Stimulated activated naive CD8-positive, alpha-beta T cell treated with anti-CD3 and anti-CD28 coated beads, Interleukin-15, amount 100 ng/mL, for 72 hours (primary cell): Measurements from ENCODE around the gene LARGE1.

Source experiments
- ATAC-seq: fragments of 150-1000 bp; cut with Tn5 transposase; 2 replicates; pipeline ENCODE4 v1.10.0; 2021; ENCODE audit warnings: mild to moderate bottlenecking, moderate library complexity
- DNase-seq, 2 donors: peaks; one replicate each; pipeline ENCODE4 v3.0.0; 2021 to 2022
- H3K27ac Mint-ChIP-seq, 2 donors: one replicate each; pipeline ENCODE4 v1.8.0; 2022; ENCODE audit warnings: mild to moderate bottlenecking in 2 of 2, mixed read lengths in 2 of 2, moderate library complexity in 2 of 2
- H3K27me3 Mint-ChIP-seq: one replicate; pipeline ENCODE4 v1.8.0; 2022; ENCODE audit warnings: mixed read lengths
- H3K4me1 Mint-ChIP-seq: one replicate; pipeline ENCODE4 v1.8.0; 2022; ENCODE audit warnings: mild to moderate bottlenecking, mixed read lengths
- H3K4me3 Mint-ChIP-seq, 2 donors: one replicate each; pipeline ENCODE4 v1.8.0; 2022; ENCODE audit warnings: mild to moderate bottlenecking in 2 of 2, mixed read lengths in 2 of 2, moderate library complexity in 1 of 2
- H3K9me3 Mint-ChIP-seq, 2 donors: one replicate each; pipeline ENCODE4 v1.8.0; 2022; ENCODE audit warnings: mixed read lengths in 2 of 2

Gene LARGE1

GRCh38 chr22:33897448-33897835 lies 22.8 kb downstream of the LARGE1 start:
- Mint-ChIP-seq H3K27ac (no peak overlapping the region), H3K4me3 (no peak overlapping the region), H3K27me3 (peaks cover 8% of the 10 kb centered on the region), H3K4me1 (no peaks in the 10 kb centered on the region), H3K9me3 (peaks cover 0 to 9% of the 10 kb centered on the region in 2 donors)
- ATAC-seq (no peak), DNase-seq (no peak)

- H3K9me3 Mint-ChIP-seq: peaks cover 0 to 15% of the 10 kb centered on the region in 2 donors
- H3K27me3 Mint-ChIP-seq: peaks cover 1% of the 10 kb centered on the region
- H3K27ac Mint-ChIP-seq: no peak overlapping the region
- no peak for ATAC-seq
- no peaks in the 10 kb centered on the region for H3K4me1 Mint-ChIP-seq
- H3K4me3 Mint-ChIP-seq: no peak overlapping the region
- no peak for DNase-seq
These were observed 23.5 kb downstream of the LARGE1 start for GRCh38 chr22:33896575-33897447.

GRCh38 chr22:33896154-33896553 lies 24.1 kb downstream of the LARGE1 start:
- no peaks in the 10 kb centered on the region for H3K4me1 Mint-ChIP-seq
- peaks cover 0 to 15% of the 10 kb centered on the region in 2 donors for H3K9me3 Mint-ChIP-seq
- no peak overlapping the region for H3K27ac Mint-ChIP-seq
- DNase-seq (no peak), ATAC-seq (no peak)
- no peak overlapping the region for H3K4me3 Mint-ChIP-seq
- no peaks in the 10 kb centered on the region for H3K27me3 Mint-ChIP-seq

GRCh38 chr22:33895444-33895843 lies 24.8 kb downstream of the LARGE1 start:
- no peak for ATAC-seq
- Mint-ChIP-seq H3K27me3 (no peaks in the 10 kb centered on the region), H3K4me1 (no peaks in the 10 kb centered on the region), H3K4me3 (no peak overlapping the region), H3K9me3 (peaks cover 0 to 15% of the 10 kb centered on the region in 2 donors), H3K27ac (no peak overlapping the region)
- no peak for DNase-seq

GRCh38 chr22:33894515-33894914 lies 25.8 kb downstream of the LARGE1 start:
- ATAC-seq (no peak), DNase-seq (no peak)
- H3K27me3 Mint-ChIP-seq: peaks cover 3% of the 10 kb centered on the region
- H3K27ac Mint-ChIP-seq: no peak overlapping the region
- peaks cover 1 to 17% of the 10 kb centered on the region in 2 donors for H3K9me3 Mint-ChIP-seq
- peaks cover under 1% of the 10 kb centered on the region for H3K4me1 Mint-ChIP-seq
- no peak overlapping the region for H3K4me3 Mint-ChIP-seq

GRCh38 chr22:33894036-33894435 lies 26.2 kb downstream of the LARGE1 start:
- peaks cover 5% of the 10 kb centered on the region for H3K4me1 Mint-ChIP-seq
- H3K27ac Mint-ChIP-seq: peak overlapping the region in 1 of 2 donors; percentile 31
- no peak overlapping the region for H3K4me3 Mint-ChIP-seq
- ATAC-seq (no peak), DNase-seq (no peak)
- H3K9me3 Mint-ChIP-seq: peaks cover 4 to 20% of the 10 kb centered on the region in 2 donors
- H3K27me3 Mint-ChIP-seq: peaks cover 7% of the 10 kb centered on the region

- ATAC-seq: no peak
- no peak for DNase-seq
- Mint-ChIP-seq H3K27ac (no peak overlapping the region), H3K4me1 (peaks cover 6% of the 10 kb centered on the region), H3K4me3 (no peak overlapping the region), H3K27me3 (peaks cover 8% of the 10 kb centered on the region), H3K9me3 (peaks cover 4 to 20% of the 10 kb centered on the region in 2 donors)
These were observed 26.8 kb downstream of the LARGE1 start for GRCh38 chr22:33893512-33893911.

GRCh38 chr22:33891992-33892391 lies 28.3 kb downstream of the LARGE1 start:
- H3K27ac Mint-ChIP-seq: no peak overlapping the region
- H3K27me3 Mint-ChIP-seq: peaks cover 8% of the 10 kb centered on the region
- peaks cover 7 to 20% of the 10 kb centered on the region in 2 donors for H3K9me3 Mint-ChIP-seq
- H3K4me1 Mint-ChIP-seq: peaks cover 6% of the 10 kb centered on the region
- H3K4me3 Mint-ChIP-seq: no peak overlapping the region
- DNase-seq (no peak), ATAC-seq (no peak)

- H3K4me3 Mint-ChIP-seq: no peak overlapping the region
- ATAC-seq: no peak
- H3K27me3 Mint-ChIP-seq: peaks cover 8% of the 10 kb centered on the region
- no peak overlapping the region for H3K27ac Mint-ChIP-seq
- no peak for DNase-seq
- peaks cover 6% of the 10 kb centered on the region for H3K4me1 Mint-ChIP-seq
- H3K9me3 Mint-ChIP-seq: peaks cover 7 to 20% of the 10 kb centered on the region in 2 donors
These were observed 28.8 kb downstream of the LARGE1 start for GRCh38 chr22:33891455-33891854.

- no peak overlapping the region for H3K4me3 Mint-ChIP-seq
- peaks cover 8% of the 10 kb centered on the region for H3K27me3 Mint-ChIP-seq
- DNase-seq (no peak), ATAC-seq (no peak)
- H3K4me1 Mint-ChIP-seq: peaks cover 6% of the 10 kb centered on the region
- peaks cover 7 to 14% of the 10 kb centered on the region in 2 donors for H3K9me3 Mint-ChIP-seq
- H3K27ac Mint-ChIP-seq: no peak overlapping the region
These were observed 30.5 kb downstream of the LARGE1 start for GRCh38 chr22:33889748-33890147.

- no peak for ATAC-seq
- peaks cover 14% of the 10 kb centered on the region for H3K27me3 Mint-ChIP-seq
- no peak for DNase-seq
- H3K9me3 Mint-ChIP-seq: peaks cover 7 to 16% of the 10 kb centered on the region in 2 donors
- H3K4me1 Mint-ChIP-seq: peaks cover 6% of the 10 kb centered on the region
- no peak overlapping the region for H3K4me3 Mint-ChIP-seq
- H3K27ac Mint-ChIP-seq: no peak overlapping the region
These were observed 31.5 kb downstream of the LARGE1 start for GRCh38 chr22:33888821-33889220.

GRCh38 chr22:33887173-33887572 lies 33.1 kb downstream of the LARGE1 start:
- H3K9me3 Mint-ChIP-seq: peaks cover 7 to 15% of the 10 kb centered on the region in 2 donors
- H3K27me3 Mint-ChIP-seq: peaks cover 26% of the 10 kb centered on the region
- DNase-seq (no peak), ATAC-seq (no peak)
- H3K4me1 Mint-ChIP-seq: peaks cover 6% of the 10 kb centered on the region
- no peak overlapping the region for H3K4me3 Mint-ChIP-seq
- H3K27ac Mint-ChIP-seq: no peak overlapping the region

- H3K27ac Mint-ChIP-seq: no peak overlapping the region
- DNase-seq (no peak), ATAC-seq (no peak)
- no peak overlapping the region for H3K4me3 Mint-ChIP-seq
- H3K27me3 Mint-ChIP-seq: peaks cover 26% of the 10 kb centered on the region
- H3K9me3 Mint-ChIP-seq: peaks cover 7 to 11% of the 10 kb centered on the region in 2 donors
- peaks cover 6% of the 10 kb centered on the region for H3K4me1 Mint-ChIP-seq
These were observed 33.6 kb downstream of the LARGE1 start for GRCh38 chr22:33886696-33887095.

- peaks cover 6% of the 10 kb centered on the region for H3K4me1 Mint-ChIP-seq
- DNase-seq: no peak
- H3K27me3 Mint-ChIP-seq: peaks cover 26% of the 10 kb centered on the region
- no peak overlapping the region for H3K4me3 Mint-ChIP-seq
- H3K27ac Mint-ChIP-seq: no peak overlapping the region
- peaks cover 7 to 11% of the 10 kb centered on the region in 2 donors for H3K9me3 Mint-ChIP-seq
- no peak for ATAC-seq
These were observed 35.4 kb downstream of the LARGE1 start for GRCh38 chr22:33884829-33885228.

GRCh38 chr22:33883961-33884808 lies 36.1 kb downstream of the LARGE1 start:
- ATAC-seq (no peak), DNase-seq (no peak)
- H3K27ac Mint-ChIP-seq: peak overlapping the region in 1 of 2 donors; percentile 62
- H3K27me3 Mint-ChIP-seq: peaks cover 20% of the 10 kb centered on the region
- H3K4me3 Mint-ChIP-seq: no peak overlapping the region
- H3K4me1 Mint-ChIP-seq: peaks cover 2% of the 10 kb centered on the region
- peaks cover 3 to 6% of the 10 kb centered on the region in 2 donors for H3K9me3 Mint-ChIP-seq

- H3K4me1 Mint-ChIP-seq: no peaks in the 10 kb centered on the region
- no peak for DNase-seq
- H3K9me3 Mint-ChIP-seq: peaks cover 3 to 5% of the 10 kb centered on the region in 2 donors
- H3K4me3 Mint-ChIP-seq: no peak overlapping the region
- ATAC-seq: no peak
- peak overlapping the region in 1 of 2 donors; percentile 62 for H3K27ac Mint-ChIP-seq
- peaks cover 18% of the 10 kb centered on the region for H3K27me3 Mint-ChIP-seq
These were observed 36.7 kb downstream of the LARGE1 start for GRCh38 chr22:33883561-33883960.
